NT2/D1 (cell line): ENCODE measurements around the gene MPZL1.

ENCODE experiments used
- SUZ12 ChIP-seq: IDR thresholded peaks from 2 replicates; pipeline ENCODE4 v1.6.1; 2011; ENCODE audit not compliant: insufficient read length, insufficient read depth; ENCODE audit errors: extremely low read depth
- ZNF274 ChIP-seq: IDR thresholded peaks from 2 replicates; pipeline ENCODE4 v1.6.1; 2011; ENCODE audit warnings: mild to moderate bottlenecking, low read depth, low read length

DNA sequence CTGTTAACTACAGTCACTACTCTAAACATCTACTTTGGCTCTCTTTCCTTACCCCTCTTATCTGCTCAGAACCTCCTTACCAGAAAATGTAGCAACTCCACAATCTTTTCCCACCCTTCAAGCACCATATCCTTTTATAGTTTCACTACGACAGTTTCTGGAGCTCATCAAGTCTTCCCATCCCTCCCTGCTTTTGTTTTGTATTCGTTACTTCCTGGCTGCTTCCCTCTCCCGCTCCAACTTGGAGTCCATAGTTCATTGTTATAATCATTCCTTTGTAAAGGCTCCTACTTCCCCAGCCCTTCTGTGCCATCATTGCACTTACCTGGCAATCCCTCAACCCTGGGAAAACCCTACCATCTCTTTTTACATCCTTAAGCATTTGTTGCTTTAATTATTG, 18.0 kb downstream of the MPZL1 start:
- TF ChIP-seq SUZ12 (no peak), ZNF274 (no peak)
